ENCODE results near the gene KRTAP10-3. TPM values are rescaled to one million over a fixed set of nuclear protein-coding genes. Genes with fewer than 3 reads are reported as not detected.

The KRTAP10-3 gene
- total RNA-seq, 1 experiment from 2014 or later, result not detected

DNA sequence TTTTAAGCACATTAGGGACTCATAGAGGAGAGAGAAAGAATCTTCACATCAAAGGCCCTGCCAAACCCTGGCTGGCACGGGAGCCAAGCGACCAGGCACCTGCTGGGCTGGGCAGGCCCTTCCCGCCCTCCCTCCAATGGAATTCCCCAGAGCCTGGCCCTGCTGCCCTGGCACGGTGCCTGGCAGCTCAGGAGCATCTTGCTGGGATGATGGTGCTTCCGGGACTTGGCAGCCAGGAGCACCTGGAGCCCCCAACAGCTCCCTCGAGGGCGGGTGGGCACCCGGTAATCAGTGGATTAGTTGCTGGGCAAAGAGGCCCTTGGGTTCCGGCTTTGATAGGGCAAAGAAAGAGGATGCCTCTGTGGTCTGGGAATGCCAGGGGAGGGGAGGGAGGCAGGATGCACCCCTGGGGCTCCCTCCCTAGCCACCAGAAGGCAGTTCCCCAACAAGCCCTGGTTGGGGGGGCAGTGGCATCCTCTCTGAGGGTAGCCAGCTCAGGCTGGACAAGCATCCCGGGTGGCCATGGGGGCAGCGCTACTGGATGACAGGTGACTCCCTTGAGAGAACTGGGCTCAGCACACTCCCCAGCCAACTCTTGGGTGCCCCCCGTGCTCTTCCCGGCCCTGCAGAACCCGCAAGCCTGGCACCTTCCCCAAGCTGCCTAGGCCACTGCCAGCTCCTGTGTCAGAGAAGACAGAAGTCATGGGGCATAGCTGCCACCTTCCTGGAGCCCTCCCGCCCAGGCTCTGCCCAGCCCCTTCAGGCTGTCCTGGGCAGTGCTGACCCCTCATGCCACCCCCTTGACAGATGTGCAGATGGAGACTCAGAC is 45.0 kb downstream of the KRTAP10-3 start:
- Mint-ChIP-seq H3K4me1 (ENCODE audit: low read depth, unreplicated experiment) (peaks cover 10% of the 10 kb centered on the region), H3K4me3 (ENCODE audit: unreplicated experiment) (no peak overlapping the region), H3K27me3 (ENCODE audit: insufficient read depth, unreplicated experiment) (no peaks in the 10 kb centered on the region), H3K36me3 (ENCODE audit: insufficient read depth, unreplicated experiment) (no peaks in the 10 kb centered on the region), H3K27ac (ENCODE audit: unreplicated experiment) (no peak overlapping the region), H3K9me3 (ENCODE audit: unreplicated experiment) (peaks cover 13% of the 10 kb centered on the region)
- ChIA-PET CTCF (no interaction called here), POLR2A (no interaction called here)
- Histone ChIP-seq H3K27me3 (replicated peaks; ENCODE audit: control insufficient read depth, insufficient read depth, low read length) (no peaks in the 10 kb centered on the region), H3K4me1 (no peaks in the 10 kb centered on the region), H3K36me3 (ENCODE audit: control insufficient read depth, insufficient read depth, low read length) (no peaks in the 10 kb centered on the region), H3K9me3 (no peaks in the 10 kb centered on the region), H3K4me3 (ENCODE audit: low read depth, low read length) (no peak overlapping the region)
- no peak for TF ChIP-seq CTCF (IDR thresholded peaks at IDR 0.05; ENCODE audit: insufficient read depth in 1 of 2, low read depth in 1 of 2, low read length in 1 of 2, severe bottlenecking in 1 of 2, unreplicated experiment in 1 of 2)
- no peak for DNase-seq
- intact Hi-C loops (cut with micrococcal nuclease; ENCODE audit: unreplicated experiment), result loop anchor here (10.0 kb wide), 1 partner anchor 281 kb away; no protein-coding TSS in a partner anchor
- BruUV-seq (replicated peaks), result no TSS peak

GRCh38 chr21:44512496-44513388 is 45.9 kb downstream of the KRTAP10-3 start:
- no peak for DNase-seq
- H3K9me3 Mint-ChIP-seq (ENCODE audit: unreplicated experiment), result peaks cover 8% of the 10 kb centered on the region
- Histone ChIP-seq H3K27me3 (replicated peaks; ENCODE audit: control insufficient read depth, insufficient read depth, low read length) (no peaks in the 10 kb centered on the region), H3K4me3 (ENCODE audit: low read depth, low read length) (no peak overlapping the region), H3K36me3 (ENCODE audit: control insufficient read depth, insufficient read depth, low read length) (no peaks in the 10 kb centered on the region), H3K4me1 (no peaks in the 10 kb centered on the region), H3K9me3 (no peaks in the 10 kb centered on the region)
- ChIA-PET POLR2A (no interaction called here), CTCF (no interaction called here)
- intact Hi-C loops (cut with micrococcal nuclease; ENCODE audit: unreplicated experiment), result loop anchor here (10.0 kb wide), 1 partner anchor 282 kb away; no protein-coding TSS in a partner anchor
- no peaks in the 10 kb centered on the region for H3K36me3 Mint-ChIP-seq (ENCODE audit: insufficient read depth, unreplicated experiment)
- TF ChIP-seq CTCF (IDR thresholded peaks at IDR 0.05; ENCODE audit: insufficient read depth in 1 of 2, low read depth in 1 of 2, low read length in 1 of 2, severe bottlenecking in 1 of 2, unreplicated experiment in 1 of 2), result no peak
- BruUV-seq (replicated peaks), result no TSS peak
- H3K27ac Mint-ChIP-seq (ENCODE audit: unreplicated experiment), result no peak overlapping the region
- H3K4me3 Mint-ChIP-seq (ENCODE audit: unreplicated experiment), result no peak overlapping the region
- H3K4me1 Mint-ChIP-seq (ENCODE audit: low read depth, unreplicated experiment), result peaks cover 7% of the 10 kb centered on the region
- H3K27me3 Mint-ChIP-seq (ENCODE audit: insufficient read depth, unreplicated experiment), result no peaks in the 10 kb centered on the region

DNA sequence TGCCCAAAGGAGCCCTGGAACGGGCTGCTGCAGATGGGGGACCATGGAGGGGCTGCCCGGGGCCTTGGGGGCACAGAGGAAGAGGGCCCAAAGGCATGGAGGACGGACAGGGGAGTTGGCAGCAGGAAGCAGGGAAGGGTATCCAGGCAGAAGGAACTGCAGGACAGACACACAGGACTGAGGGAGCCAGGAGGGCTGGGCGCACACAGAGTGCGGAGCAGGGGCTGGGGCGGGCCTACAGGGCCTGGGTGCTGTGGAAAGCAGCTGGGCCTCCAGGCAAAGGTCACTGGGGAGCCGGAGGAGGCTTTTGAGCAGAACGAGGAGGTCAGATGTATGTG is 46.7 kb downstream of the KRTAP10-3 start:
- POLR2A ChIA-PET, result no interaction called here
- Histone ChIP-seq H3K4me3 (ENCODE audit: low read depth, low read length) (no peak overlapping the region), H3K27me3 (replicated peaks; ENCODE audit: control insufficient read depth, insufficient read depth, low read length) (no peaks in the 10 kb centered on the region), H3K4me1 (no peaks in the 10 kb centered on the region), H3K9me3 (no peaks in the 10 kb centered on the region), H3K36me3 (ENCODE audit: control insufficient read depth, insufficient read depth, low read length) (no peaks in the 10 kb centered on the region)
- Mint-ChIP-seq H3K36me3 (ENCODE audit: insufficient read depth, unreplicated experiment) (no peaks in the 10 kb centered on the region), H3K4me3 (ENCODE audit: unreplicated experiment) (no peak overlapping the region), H3K27ac (ENCODE audit: unreplicated experiment) (no peak overlapping the region), H3K4me1 (ENCODE audit: low read depth, unreplicated experiment) (peaks cover 3% of the 10 kb centered on the region), H3K27me3 (ENCODE audit: insufficient read depth, unreplicated experiment) (no peaks in the 10 kb centered on the region), H3K9me3 (ENCODE audit: unreplicated experiment) (no peaks in the 10 kb centered on the region)
- CTCF ChIA-PET, result interaction anchor here (0.6 kb wide), 1 partner anchor 268 kb away, joined by 3 read pairs; no protein-coding TSS in a partner anchor
- no peak for TF ChIP-seq CTCF (IDR thresholded peaks at IDR 0.05; ENCODE audit: insufficient read depth in 1 of 2, low read depth in 1 of 2, low read length in 1 of 2, severe bottlenecking in 1 of 2, unreplicated experiment in 1 of 2)
- no peak for DNase-seq
- BruUV-seq (replicated peaks), result no TSS peak
- intact Hi-C loops (cut with micrococcal nuclease; ENCODE audit: unreplicated experiment), result loop anchor here (10.0 kb wide), 1 partner anchor 283 kb away; no protein-coding TSS in a partner anchor
